T-helper 9 cell (primary cell): ENCODE results near the gene SUPT20HL1.

ENCODE experiments used
- DNase-seq: peaks from one replicate; pipeline ENCODE4 v3.0.0-alpha.2; 2020

The SUPT20HL1 gene

DNA sequence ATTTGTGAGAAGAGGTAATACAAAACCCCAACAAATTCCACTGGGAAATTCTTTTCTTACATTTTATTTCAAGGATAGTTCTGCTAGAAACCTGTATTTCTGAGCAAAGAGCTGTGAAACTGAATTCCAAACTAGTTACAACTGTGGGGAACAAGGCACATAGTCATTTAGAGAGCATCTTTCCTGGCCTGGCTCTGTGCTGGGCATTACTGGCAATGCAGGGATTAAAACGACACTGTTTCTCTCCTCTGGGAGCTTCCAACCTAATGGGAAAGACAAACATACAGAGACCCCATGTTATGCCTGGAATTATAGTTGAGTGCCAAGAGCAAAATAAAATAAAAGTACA lies 36.5 kb downstream of the SUPT20HL1 start:
- no peak for DNase-seq

DNA sequence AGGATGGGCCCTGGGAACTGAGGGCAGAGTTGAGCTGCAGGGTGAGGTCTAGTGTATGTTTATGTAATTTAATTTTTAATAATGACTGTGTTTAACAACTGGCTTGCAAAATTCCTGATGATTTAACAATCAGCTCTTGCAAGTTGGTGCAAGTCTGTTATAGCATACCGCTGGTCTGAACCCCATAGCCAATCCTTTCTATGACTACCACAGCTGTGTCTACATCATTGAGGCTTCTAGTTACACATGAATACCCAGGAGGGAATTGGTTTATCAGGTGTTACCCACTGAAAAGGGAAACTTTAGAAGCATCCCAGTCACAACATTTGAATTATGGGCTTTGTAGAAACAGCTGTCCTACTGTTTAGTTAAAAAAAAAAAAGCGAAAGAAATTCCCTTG lies 38.3 kb downstream of the SUPT20HL1 start:
- no peak for DNase-seq

DNA sequence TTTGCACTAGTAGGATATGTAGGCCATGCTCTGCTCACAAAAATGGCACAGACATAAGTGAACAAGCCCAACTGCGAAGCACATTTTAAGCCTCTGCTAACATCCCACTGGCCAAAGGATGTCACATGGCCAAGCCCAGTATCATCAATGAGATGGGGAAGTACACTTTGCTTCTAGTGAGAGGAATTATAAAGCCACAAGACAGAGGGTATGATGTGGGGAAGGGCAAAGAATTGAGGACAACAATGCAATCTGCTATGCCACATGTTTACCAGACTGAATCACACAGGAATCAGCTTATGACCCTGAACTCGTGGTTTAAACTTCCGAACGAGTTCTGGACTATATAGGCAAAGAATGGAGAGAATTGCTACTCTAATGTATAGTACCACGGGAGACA lies 39.1 kb downstream of the SUPT20HL1 start:
- DNase-seq = no peak

DNA sequence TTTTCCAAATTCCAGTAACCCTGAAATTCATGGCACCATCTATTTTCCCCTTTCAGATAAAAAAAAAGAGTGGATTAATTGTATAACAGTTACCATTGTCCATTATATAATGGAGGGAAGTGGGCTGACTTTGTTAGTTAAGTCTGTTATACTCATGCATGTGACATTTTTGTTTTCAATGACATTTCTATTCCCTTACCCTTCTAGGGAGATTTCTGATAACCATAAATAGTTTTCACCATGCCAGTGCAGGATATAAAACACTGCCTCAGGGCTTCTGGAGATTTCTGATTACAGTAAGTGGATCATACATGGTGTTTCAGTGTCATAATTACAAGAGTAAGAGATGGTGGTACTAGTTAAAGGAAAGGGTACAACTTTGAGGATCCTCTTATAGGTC lies 45.5 kb downstream of the SUPT20HL1 start:
- DNase-seq = no peak
